Common myeloid progenitor, CD34-positive (primary cell): Measurements from ENCODE around the gene CNIH4.

ENCODE experiments used
- CTCF ChIA-PET: fragments of 350-600 bp; sonication (Branson Sonifier 250); formaldehyde crosslinking; loops from one replicate; lab custom pipeline; 2021; ENCODE audit warnings: antibody characterized with exemption; lab: Charles Lee
- POLR2A ChIA-PET: fragments of 350-600 bp; sonication (Branson Sonifier 250); formaldehyde crosslinking; loops from one replicate; lab custom pipeline; 2021; ENCODE audit warnings: antibody characterized with exemption; lab: Charles Lee
- DNase-seq, 3 donors: peaks; one replicate each; pipeline versions ENCODE4 v3.0.0 to v3.0.0-alpha.2; 2013
- H3K27ac ChIP-seq, 2 experiments: 1 replicate in 1 of 2; 2 replicates in 1 of 2; pipeline ENCODE4 v1.7.0; 2013; ENCODE audit warnings: inconsistent platforms in 2 of 2, low read length in 2 of 2, mild to moderate bottlenecking in 2 of 2, low read depth in 1 of 2, moderate library complexity in 1 of 2; ENCODE audit not compliant: severe bottlenecking in 2 of 2, insufficient read depth in 1 of 2, poor library complexity in 1 of 2
- H3K27me3 ChIP-seq, 5 experiments: replicated peaks in 2 of 5; 1 replicate in 3 of 5; 2 replicates in 2 of 5; pipeline versions ENCODE4 v1.6.1 to v1.7.0; 2013; ENCODE audit warnings: low read length in 4 of 5, mild to moderate bottlenecking in 2 of 5, moderate library complexity in 2 of 5, inconsistent platforms in 1 of 5; ENCODE audit not compliant: insufficient read depth in 5 of 5, control insufficient read depth in 4 of 5
- H3K36me3 ChIP-seq, 4 experiments: 1 replicate in 2 of 4; 2 replicates in 2 of 4; pipeline versions ENCODE4 v1.6.1 to v1.7.0; 2013; ENCODE audit warnings: low read length in 3 of 4, control low read depth in 1 of 4, mild to moderate bottlenecking in 1 of 4; ENCODE audit not compliant: control insufficient read depth in 4 of 4, insufficient read depth in 4 of 4
- H3K4me1 ChIP-seq, 4 experiments: 1 replicate in 3 of 4; 2 replicates in 1 of 4; pipeline versions ENCODE4 v1.6.1 to v1.7.1; 2013; ENCODE audit warnings: low read length in 3 of 4, mild to moderate bottlenecking in 3 of 4, control low read depth in 1 of 4, inconsistent platforms in 1 of 4, moderate library complexity in 1 of 4; ENCODE audit not compliant: control insufficient read depth in 4 of 4, insufficient read depth in 4 of 4; ENCODE audit errors: control extremely low read depth in 1 of 4
- H3K4me3 ChIP-seq, 7 experiments: 1 replicate in 4 of 7; 2 replicates in 3 of 7; pipeline versions ENCODE4 v1.5.1 to v1.7.0; 2013; ENCODE audit warnings: mild to moderate bottlenecking in 7 of 7, low read length in 6 of 7, moderate library complexity in 6 of 7, inconsistent platforms in 2 of 7, low read depth in 2 of 7, control low read depth in 1 of 7; ENCODE audit not compliant: insufficient read depth in 4 of 7, control insufficient read depth in 1 of 7; ENCODE audit errors: extremely low read depth in 1 of 7
- H3K9me3 ChIP-seq, 5 experiments: 1 replicate in 4 of 5; 2 replicates in 1 of 5; pipeline versions ENCODE4 v1.6.1 to v1.7.1; 2013; ENCODE audit warnings: low read length in 4 of 5, mild to moderate bottlenecking in 2 of 5, inconsistent platforms in 1 of 5, low read depth in 1 of 5, moderate library complexity in 1 of 5; ENCODE audit not compliant: control insufficient read depth in 4 of 5, insufficient read depth in 2 of 5; ENCODE audit errors: control extremely low read depth in 1 of 5
- WGBS: methylation state at CpG from one replicate; pipeline ENCODE4 v1.1.5; 2013; ENCODE audit not compliant: insufficient coverage; 5-methylcytosine and 5-hydroxymethylcytosine counted together

Gene CNIH4

GRCh38 chr1:224325959-224326358, 30.7 kb upstream of the CNIH4 start:
- Histone ChIP-seq H3K9me3 (no peaks in the 10 kb centered on the region), H3K36me3 (peaks cover 0 to 9% (median 2%) of the 10 kb centered on the region in 4 experiments), H3K4me3 (no peak overlapping the region), H3K27ac (no peak overlapping the region), H3K4me1 (peaks cover 8 to 19% (median 15%) of the 10 kb centered on the region in 4 experiments), H3K27me3 (no peaks in the 10 kb centered on the region)
- POLR2A ChIA-PET, result no interaction called here
- CTCF ChIA-PET, result no interaction called here
- DNase-seq, result no peak
- WGBS, result no CpG with 5 or more reads among the region's 1 CpG

DNA sequence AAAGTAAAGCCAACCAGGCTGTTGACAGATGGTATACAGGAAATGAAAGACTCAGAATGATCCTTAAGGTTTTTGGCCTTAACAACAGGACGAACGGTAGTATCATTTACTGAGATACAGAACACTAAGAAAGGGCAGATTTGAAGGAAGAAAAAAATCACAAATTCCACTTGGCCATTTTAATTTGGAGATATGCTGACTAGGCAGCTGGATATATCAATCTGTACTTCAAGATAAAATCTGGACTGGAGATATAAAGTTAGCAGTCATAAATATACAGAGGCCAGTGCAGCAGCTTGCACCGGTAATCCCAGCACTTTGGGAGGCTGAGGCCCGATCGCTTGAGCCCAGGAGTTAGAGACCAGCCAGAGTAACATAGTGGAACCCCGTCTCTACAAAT, 28.0 kb upstream of the CNIH4 start:
- ChIA-PET CTCF (no interaction called here), POLR2A (no interaction called here)
- Histone ChIP-seq H3K9me3 (no peaks in the 10 kb centered on the region), H3K27ac (peak overlapping the region; percentile 19 to 99), H3K36me3 (peaks cover 0 to 5% (median 2%) of the 10 kb centered on the region in 4 experiments), H3K27me3 (no peaks in the 10 kb centered on the region), H3K4me3 (peak overlapping the region in 4 of 7 experiments; percentile 84 to 100 (median 98)), H3K4me1 (peaks cover 12 to 26% (median 20%) of the 10 kb centered on the region in 4 experiments)
- DNase-seq, result no peak
- WGBS, result no CpG with 5 or more reads among the region's 6 CpGs

DNA sequence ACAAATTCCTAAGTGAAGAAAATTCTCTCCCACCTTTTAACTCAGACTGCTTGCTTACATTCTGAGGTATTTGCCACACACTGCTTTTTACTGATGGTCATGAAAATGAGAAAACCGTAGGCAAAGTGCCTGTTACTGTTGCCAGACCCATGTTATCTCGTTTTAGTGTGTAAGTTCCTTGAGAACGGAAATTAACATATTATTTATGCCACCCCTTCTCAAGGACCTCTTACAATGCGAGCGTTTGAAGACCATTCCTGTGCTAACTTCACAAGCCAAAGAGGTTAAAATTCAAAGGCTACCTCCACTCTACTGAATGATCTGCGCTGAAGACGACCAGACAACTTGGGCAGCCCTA, 27.2 kb upstream of the CNIH4 start:
- Histone ChIP-seq H3K9me3 (no peaks in the 10 kb centered on the region), H3K27me3 (no peaks in the 10 kb centered on the region), H3K27ac (peak overlapping the region; percentile 98 to 99), H3K36me3 (peaks cover 0 to 3% (median 2%) of the 10 kb centered on the region in 4 experiments), H3K4me1 (peaks cover 12 to 34% (median 25%) of the 10 kb centered on the region in 4 experiments), H3K4me3 (peak overlapping the region; percentile 84 to 100 (median 98))
- CTCF ChIA-PET, result interaction anchor here (0.7 to 1.8 kb wide), 5 partner anchors 48 to 213 kb away, joined by 3 to 4 read pairs (median 3); no protein-coding TSS in a partner anchor
- peak in 1 of 3 donors; percentile 55 for DNase-seq
- POLR2A ChIA-PET, result no interaction called here
- 0% methylated on average over 5 of the region's 7 CpGs for WGBS

GRCh38 chr1:224329842-224330753, 26.6 kb upstream of the CNIH4 start, which contains the start of gene NVL:
Gene NVL, minus strand, starts transcription at chr1:224330172. Its CDS starts 45 bp downstream, at chr1:224330127.
- under 1% methylated on average over 52 of the region's 52 CpGs for WGBS
- DNase-seq, result peak; percentile 89 to 92 (median 91)
- Histone ChIP-seq H3K27me3 (no peaks in the 10 kb centered on the region), H3K9me3 (no peaks in the 10 kb centered on the region), H3K4me1 (peaks cover 12 to 38% (median 27%) of the 10 kb centered on the region in 4 experiments), H3K36me3 (peaks cover 0 to 3% (median 0%) of the 10 kb centered on the region in 4 experiments), H3K4me3 (peak within 1 kb of the TSS; percentile 84 to 100 (median 98)), H3K27ac (peak within 1 kb of the TSS; percentile 98 to 99)
- CTCF ChIA-PET, result interaction anchor here (0.7 to 1.8 kb wide), 5 partner anchors 48 to 214 kb away, joined by 3 to 4 read pairs (median 3); no protein-coding TSS in a partner anchor
- POLR2A ChIA-PET, result interaction anchor here (0.9 kb wide), 1 partner anchor 147 kb away, joined by 3 read pairs; the partner anchor contains the start of gene DEGS1

GRCh38 chr1:224331326-224331725, 25.4 kb upstream of the CNIH4 start:
- POLR2A ChIA-PET, result no interaction called here
- CTCF ChIA-PET, result no interaction called here
- DNase-seq, result peak in 2 of 3 donors; percentile 7 to 28
- Histone ChIP-seq H3K4me3 (no peak overlapping the region), H3K4me1 (peaks cover 12 to 38% (median 27%) of the 10 kb centered on the region in 4 experiments), H3K27ac (peak overlapping the region in 1 of 2 experiments; percentile 99), H3K9me3 (no peaks in the 10 kb centered on the region), H3K27me3 (no peaks in the 10 kb centered on the region), H3K36me3 (peaks cover 0 to 3% (median 0%) of the 10 kb centered on the region in 4 experiments)
- no CpG with 5 or more reads among the region's 2 CpGs for WGBS

DNA sequence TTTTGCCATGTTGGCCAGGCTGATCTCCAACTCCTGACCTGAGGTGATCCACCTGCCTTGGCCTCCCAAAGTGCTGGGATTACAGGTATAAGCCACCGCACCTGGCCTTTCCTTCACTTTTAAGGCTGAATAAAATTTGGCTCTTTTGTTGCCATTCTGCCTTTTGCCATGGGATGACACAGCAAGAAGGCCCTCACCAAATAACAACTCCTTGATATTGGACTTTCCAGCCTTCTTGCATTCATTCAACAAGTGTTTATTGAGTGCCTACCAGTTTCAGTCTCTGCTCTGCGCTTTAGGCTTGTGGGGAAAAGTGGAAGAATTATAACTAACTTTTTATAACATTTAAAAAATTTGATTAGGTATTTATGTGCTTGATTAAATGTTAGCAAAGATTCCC, 24.9 kb upstream of the CNIH4 start:
- no peaks in the 10 kb centered on the region for H3K27me3 ChIP-seq
- ChIA-PET POLR2A (no interaction called here), CTCF (interaction anchor here (2.9 kb wide), 1 partner anchor 216 kb away, joined by 12 read pairs; no protein-coding TSS in a partner anchor)
- peaks cover 12 to 38% (median 27%) of the 10 kb centered on the region in 4 experiments for H3K4me1 ChIP-seq
- H3K27ac ChIP-seq, result no peak overlapping the region
- WGBS, result 100% methylated on average over 1 of the region's 2 CpGs
- no peak for DNase-seq
- no peak overlapping the region for H3K4me3 ChIP-seq
- peaks cover 0 to 3% (median 0%) of the 10 kb centered on the region in 4 experiments for H3K36me3 ChIP-seq
- no peaks in the 10 kb centered on the region for H3K9me3 ChIP-seq
